NK-92 (cell line): ENCODE data around the gene LRRC45.
"Not testable (repeated sequence)": the region's sequence is repeated elsewhere in the genome, so short reads cannot be mapped to it uniquely, and the experiment has no call there.

Experiments
- DNase-seq: peaks from one replicate; lab custom pipeline; 2025; ENCODE audit not compliant: unreplicated experiment; lab: John Stamatoyannopoulos, UW

Gene LRRC45

DNA sequence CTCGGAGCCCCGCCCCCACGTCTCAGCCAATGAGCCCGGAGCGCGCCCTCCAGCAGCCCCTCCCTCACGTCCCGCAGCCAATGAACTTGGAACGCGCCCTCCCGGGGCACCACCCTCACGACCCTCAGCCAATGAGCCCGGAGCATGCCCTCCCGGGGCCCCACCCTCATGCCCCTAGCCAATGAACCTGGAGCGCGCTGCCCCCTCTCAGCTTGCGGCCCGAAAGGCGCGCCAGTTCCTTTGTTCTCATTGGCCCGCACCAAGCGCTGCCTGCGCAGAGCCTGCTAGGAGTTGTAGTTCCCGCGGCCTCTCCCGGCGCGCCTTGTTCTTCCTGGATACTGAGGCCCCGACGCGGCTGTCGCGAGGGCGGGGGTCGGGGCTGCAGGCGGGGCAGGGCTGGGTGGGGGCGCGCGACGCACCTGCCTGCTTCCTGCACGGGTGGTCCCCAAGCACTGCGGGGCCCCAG, at the start of gene LRRC45:
LRRC45 (plus strand) TSS at position 325 of the 466 bp plus-strand sequence. CDS start 339 bp downstream, outside the sequence.
- DNase-seq: peak; percentile 96

DNA sequence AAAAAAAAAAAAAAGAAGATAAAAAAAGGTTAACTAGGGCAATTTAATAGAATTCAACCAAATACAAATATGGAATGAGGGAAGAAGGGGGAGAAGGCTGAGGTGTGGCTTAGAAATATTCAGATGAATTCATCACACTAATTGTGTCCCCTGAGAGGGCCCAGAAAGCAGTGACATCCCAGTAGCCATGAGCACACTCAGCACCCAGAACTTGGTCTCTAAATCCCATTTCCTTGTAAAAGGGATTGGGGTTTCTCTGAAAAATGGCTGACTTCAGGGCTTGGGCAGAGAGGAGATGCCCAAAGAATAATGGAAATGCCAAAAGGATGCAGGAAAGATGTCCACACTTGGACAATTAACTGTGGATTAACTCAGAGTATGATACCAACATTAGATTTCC, 49.7 kb upstream of the LRRC45 start:
- DNase-seq: no peak

DNA sequence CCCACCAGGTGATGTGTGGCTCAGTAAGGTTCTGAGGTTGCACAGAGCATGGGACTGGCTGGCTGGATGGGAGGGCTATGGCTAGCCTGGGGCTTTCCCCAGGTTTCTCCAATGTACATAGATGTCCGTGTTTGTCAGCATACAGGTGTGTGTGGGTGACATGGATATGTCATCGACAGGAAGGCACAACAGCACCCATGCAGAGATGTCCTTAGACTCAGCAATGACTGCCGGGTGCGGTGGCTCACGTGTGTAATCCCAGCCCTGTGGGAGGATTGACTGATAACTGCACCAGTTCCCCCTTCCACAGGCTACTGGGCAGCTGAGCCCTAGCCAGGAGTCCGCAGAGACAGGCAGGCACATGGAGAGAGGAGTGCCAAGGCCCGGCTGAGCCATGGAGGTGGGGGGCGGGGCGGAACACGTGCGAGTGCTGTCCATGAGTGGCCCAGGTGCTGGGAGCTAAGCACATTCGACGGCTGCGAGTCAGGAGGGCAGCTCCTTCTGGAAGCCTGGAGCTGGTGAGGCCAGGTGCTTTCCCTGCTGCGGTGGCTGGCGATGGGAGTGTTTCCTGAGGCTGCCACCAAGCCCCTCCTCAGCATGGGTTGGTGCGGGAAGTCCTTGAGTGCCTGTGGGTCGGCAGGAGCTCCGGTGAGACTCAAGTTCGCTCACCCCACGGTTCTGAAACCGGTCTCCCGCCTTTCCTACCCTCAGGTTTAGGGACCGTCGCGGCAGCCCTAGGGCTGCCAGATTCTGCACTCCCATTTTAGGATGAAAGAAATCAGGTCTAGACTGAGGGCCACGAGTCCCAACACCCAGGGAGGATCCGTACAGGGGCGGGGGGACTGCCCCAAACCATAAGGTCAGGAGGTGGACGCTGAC, 46.5 kb upstream of the LRRC45 start:
- DNase-seq: no peak

DNA sequence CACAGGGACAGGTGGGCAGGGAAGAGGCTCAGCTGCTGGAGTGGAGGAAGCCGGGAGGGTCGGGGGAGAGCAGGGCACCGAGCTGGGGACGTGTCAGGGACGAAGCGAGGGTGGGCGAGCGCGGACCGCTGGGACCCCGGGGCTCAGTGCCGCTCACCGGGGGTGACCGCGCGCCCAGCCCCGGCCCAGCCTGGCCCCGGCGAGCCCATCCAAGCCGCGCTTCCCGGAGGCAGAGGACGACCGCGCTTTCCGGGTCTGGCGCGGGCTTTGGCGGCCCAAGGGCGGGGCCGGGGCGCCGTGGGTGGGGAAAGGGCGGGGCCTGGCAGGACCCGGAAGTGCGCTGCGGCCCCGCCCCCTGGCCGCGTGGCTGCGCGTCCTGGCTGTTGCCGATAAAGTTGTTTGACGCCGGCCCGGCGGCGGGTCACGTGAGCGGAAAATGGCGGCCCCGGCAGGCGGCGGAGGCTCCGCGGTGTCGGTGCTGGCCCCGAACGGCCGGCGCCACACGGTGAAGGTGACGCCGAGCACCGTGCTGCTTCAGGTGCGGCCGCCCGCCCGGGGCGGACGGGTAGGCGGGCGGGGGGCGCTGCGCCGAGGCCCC, 45.8 kb upstream of the LRRC45 start, which contains the start of gene ASPSCR1:
ASPSCR1 (plus strand) TSS at position 419 of the 598 bp plus-strand sequence; CDS start at position 437, 18 bp downstream.
- no peak for DNase-seq

DNA sequence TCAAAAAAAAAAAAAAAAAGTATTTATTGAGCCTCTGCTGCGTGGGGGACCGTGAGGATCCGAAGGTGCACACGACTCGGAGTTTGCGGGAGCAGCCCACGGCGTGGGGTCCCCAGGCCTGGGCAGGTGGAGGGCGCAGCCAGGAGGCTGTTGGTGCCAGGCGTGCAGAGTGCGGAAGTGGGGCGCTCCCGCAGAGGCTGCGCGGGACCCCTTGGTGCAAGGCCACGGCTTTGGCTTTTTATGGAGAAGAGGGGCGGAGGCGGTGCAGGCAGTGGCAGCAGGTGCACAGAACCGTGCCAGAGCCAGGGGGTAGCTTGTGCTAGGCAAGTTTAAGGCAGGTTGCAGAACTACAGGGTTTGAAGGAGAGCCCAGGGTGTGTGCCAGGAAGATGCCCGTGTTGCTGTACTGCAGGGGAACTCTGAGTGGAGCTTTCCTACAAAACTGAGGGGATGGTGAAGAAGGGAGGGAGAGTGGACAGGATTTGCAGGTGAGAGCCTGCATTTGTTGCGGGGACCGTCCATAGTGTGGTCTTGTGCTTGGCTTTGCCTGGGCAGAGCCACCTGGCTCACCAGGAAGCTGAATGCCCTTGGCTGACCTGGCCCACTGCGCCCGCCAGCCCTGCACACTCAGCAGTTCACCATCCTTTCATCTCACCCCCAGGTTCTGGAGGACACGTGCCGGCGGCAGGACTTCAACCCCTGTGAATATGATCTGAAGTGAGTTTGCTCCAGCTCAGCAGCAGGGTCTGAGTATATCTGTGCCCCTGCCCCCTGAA, 44.4 kb upstream of the LRRC45 start:
- no peak for DNase-seq

DNA sequence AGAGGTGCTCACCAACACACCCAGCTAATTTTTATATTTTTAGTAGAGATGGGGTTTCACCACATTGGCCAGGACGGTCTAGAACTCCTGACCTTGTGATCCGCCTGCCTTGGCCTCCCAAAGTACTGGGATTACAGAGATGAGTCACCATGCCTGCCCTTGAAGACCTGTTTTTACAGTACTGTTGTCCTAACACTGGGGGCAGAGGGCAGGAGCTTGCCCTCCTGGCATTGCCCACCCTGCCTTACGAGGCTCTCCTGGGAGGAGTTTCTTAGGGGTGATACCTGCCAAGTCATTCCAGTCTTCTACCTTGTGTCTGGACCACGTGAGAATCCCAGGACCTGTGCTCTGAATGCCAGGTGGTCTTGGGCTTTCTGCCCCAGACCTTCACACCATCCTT, 43.0 kb upstream of the LRRC45 start:
- no peak for DNase-seq

DNA sequence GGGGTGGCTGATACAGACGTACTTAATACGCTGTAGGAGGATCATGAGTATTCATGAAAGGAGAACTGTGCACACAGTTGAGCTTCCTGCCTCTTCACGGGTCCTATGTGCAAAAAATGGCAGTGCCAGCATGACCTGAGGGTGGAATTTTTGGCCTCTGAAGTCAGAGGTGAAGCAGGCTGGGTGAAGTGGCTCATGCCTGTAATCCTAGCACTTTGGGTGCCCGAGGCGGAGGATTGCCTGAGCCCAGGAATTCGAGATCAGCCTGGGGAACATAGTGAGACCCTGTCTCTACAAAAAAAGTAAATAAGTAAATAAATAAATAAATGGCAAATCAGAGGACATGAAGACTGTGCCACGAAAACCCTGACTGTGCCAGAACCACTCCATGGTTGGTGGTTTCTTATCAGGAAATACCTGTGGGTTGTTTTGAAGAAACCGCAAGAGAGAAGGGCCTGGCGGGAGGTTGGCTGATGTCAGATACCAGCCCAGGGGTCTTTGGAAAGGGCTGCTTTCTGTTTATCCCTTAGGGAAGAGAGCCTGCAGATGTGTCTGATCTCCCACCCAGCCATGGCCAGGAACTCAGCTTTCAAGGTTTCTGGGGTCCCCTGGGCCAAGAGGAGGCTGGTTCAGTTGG, 42.3 kb upstream of the LRRC45 start:
- no peak for DNase-seq

DNA sequence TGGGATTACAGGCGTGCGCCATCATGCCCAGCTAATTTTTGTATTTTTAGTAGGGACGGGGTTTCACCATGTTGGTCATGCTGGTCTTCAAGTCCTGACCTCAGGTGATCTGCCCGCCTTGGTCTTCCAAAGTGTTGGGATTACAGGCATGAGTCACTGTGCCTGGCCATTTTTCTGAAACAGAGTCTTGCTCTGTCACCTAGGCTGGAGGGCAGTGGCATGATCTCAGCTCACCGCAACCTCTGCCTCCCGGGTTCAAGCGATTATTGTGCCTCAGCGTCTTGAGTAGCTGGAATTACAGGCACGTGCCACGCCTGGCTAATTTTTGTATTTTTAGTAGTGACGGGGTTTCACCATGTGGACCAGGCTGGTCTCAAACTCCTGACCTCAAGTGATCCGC, 41.6 kb upstream of the LRRC45 start:
- not testable (repeated sequence) for DNase-seq

DNA sequence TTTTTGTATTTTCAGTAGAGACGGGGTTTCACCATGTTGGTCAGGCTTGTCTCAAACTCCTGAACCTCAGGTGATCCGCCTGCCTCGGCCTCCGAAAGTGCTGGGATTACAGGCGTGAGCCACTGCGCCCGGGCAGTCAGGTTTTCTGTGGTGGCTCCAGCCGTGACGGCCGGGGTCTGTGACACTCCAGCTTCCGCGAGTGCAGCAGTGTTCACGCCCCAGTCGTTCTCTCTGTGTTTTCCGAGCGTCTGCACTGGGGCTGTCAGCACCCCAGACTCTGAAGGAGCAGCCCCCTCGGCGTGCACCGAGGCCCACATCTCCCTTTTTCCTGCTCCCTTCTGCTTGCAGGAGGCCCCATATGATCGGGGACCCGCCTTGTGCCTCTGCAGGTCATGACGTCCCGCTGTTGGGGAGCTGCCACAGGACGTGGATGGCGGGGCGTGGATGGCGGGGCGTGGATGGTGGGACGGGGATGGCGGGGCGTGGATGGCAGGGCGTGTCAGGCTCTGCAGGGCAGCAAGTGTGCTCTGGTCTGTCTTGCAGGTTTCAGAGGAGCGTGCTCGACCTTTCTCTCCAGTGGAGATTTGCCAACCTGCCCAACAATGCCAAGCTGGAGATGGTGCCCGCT, 40.0 kb upstream of the LRRC45 start:
- DNase-seq: no peak

DNA sequence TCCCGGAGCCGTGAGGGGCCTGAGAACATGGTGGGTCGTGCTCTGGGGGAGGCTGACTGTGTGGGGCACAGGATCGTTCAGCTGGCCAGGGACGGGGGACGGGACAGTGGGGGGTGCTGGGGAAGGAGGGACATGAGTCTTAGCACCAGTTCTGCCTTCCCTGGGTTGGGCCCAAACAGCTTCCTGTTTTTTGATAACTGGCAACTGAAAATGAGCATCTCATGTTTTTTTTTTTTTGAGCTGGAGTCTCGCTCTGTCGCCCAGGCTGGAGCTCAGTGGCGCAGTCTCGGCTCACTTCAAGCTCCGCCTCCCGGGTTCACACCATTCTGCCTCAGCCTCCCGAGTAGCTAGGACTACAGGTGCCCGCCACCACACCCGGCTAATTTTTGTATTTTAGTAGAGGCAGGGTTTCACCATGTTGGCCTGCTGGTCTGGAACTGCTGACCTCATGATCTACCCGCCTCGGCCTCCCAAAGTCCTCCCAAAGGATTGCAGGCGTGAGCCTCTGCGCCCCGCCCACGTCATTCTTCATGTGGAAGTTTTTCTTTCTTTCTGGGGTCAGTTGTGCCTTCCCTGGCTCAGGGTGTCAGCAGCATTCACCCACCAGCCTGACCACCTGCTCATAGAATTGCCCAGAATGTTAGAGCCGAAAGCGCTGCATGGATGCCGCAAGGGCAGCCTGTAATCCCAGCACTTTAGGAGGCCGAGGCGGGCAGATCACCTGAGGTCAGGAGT, 39.3 kb upstream of the LRRC45 start:
- DNase-seq: no peak

DNA sequence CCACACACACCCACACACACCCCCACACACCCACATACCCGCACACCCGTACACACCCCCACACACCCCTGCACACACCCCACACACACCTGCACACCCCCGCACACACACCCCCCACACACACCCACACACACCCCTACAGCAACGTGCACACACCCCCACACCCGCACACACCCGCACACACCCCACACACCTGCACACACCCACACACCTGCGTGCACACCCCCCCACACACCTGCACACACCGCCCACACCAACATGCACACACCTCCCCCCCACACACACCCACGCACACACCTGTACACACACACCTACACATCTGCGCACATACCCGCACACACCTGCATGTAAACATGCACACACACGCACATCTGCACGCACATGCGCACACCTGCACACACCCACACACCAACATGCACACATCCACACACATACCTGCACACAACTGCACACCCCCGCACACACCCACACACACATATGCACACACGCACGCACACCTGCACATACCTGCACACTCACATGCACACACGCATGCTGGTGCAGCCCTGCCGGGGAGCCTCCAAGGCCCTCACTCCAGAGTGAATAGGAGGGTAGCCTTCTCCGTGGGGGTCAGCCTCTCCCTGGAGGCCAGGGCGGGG, 38.2 kb upstream of the LRRC45 start:
- no peak for DNase-seq

DNA sequence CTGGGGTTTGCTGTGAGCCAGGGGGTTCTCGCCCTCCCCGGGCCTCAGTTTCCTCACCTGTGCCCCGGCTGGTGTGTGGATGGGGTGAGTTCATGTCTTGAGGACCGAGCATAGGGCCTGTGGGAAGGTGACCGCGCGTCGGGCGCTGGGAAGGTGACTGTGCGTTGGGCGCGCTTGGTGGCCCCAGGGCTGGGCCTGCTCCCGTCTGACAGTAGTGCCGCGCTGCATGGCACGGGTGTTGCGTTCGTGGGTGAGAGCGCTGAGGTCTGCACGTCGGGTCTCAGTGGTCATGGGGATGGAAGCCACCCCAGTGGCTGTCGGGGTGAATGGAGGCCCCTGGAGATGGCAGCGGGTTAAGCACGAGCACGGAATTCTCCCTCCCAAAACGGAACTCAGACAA, 36.5 kb upstream of the LRRC45 start:
- no peak for DNase-seq

DNA sequence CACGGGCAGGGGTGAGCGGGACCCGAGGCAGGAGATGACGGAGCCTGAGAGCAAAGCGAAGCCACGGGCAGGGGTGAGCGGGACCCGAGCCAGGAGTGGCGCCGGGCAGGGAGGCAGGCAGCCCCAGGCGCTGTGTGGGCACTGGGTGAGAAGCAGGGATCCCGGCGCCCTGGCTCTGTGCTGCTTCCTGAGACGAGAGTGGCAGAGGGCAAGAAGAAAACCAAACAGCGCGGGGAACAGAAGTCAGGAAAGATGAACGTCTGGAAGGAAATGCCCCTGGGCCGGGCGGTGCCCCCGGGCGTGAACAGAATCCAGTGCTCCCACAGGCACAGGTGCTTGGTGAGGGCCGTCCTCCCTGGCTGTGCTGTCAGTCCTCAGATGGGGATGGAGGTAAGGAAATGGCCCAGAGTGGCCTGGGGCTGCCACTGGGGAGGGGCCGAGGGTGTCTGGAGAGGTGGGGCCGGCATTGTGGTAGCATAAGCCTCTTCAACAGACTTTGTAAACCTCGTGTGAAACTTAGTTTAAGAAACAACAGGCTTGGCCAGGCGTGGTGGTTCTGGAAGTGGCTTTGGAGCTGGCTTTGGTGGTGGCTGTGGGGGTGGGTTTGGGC, 35.8 kb upstream of the LRRC45 start:
- no peak for DNase-seq

DNA sequence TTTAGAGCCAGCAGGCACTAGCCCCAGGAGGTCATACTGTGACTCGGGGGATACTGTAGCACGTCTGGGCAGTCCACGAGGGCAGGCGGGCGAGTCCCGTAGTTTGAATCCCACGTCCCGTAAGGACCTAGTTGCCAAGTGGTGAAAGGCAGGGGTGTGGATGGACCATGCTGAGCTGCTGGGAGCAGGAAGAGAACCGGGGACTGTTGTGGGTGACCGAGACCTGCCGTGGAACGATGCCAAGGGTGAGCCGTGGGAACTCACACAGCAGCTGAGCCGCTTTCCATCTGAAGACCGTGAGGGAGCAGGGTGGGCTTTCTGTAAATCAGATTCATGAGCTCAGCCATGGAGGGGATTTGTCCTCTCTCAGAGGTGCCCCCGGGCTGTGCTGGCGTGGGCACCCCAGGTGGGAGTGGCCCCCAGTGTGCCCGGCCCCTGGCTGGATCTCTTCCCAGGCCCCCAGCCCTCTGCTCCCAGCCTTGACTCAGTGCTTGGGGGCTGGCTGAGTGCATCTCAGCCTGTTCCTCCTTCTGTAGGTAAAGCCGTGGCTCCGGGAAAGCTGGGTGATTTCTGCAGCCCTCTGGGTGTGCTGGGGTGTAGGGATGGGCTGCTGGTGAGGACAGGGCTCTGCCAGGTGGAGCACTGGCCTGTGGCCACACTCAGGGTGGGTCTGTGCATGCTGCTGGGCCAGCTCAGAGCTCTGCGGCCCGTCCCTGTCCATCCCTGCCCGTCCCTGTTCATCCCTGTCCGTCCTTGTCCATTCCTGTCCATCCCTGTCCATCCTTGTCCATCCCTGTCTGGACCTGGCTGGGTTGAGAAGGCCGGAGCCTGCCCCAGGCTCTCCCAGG, 32.0 kb upstream of the LRRC45 start:
- DNase-seq: no peak

DNA sequence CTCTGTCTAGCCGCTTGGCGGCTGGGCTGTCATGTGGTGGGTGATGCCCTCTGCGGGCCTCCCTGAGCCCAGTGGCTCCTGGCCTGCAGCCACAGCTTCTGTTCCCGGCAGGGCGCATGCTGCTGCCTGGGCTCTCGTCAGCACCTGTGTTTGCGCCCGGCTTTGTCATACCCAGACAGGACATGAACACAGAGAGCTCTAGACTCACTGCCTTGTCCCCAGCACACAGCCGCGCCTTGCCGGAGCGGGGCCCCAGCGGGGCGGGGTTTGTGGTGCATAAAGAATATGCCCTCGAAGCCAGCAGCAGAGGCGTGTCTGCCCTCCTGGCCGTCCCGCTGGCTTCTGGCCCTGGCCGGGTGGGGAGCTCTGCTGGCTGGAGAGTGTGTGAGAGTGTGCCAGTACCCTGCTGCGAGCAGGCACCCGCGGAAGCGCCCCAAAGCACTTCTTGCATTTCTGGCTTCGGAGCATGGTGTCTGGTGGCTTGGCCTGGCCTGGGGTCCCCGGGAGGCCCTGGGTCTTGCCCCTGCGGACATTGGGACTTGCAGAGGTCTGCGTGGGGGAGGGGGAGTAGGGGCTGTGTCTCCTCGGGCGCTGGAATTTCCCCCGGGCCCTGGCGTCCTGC, 31.3 kb upstream of the LRRC45 start:
- DNase-seq: no peak

DNA sequence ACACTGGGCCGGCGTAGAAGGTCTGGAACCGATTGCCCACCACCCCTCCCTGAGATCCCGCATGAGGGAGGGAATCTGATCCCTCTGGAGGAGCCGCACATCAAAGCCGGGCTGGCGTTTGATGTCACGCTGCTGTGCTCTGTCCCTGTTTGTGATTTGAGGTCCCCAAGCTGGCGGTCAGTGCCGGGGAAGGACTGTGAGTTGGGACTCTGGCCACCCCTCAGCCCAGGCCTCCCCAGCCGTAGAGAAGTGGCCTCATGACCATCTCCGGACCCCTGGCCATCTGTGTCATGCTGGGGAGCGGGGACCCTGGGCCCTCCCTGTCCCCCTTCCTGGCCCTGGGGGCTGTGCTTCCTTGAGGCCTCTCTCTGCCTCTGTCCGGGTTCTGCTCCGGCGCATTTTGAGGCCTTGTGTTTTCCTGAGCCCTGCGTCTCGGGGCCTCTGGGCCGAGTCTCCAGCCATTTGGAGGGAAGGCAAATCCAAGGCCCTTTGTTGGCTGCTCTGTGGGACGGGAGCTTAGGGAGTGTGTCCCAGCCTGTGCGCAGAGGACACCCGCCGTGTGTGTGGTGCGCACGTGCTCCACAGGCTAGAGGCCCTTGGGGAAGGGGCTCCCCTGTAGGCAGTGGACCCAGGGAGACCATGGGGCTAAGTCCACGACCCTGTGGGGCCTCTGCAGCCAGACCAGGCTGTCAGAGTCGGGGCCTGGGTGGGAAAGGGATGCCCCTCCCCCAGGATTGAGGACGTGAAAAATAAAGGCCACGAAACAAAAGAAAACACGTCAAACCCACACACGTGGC, 30.6 kb upstream of the LRRC45 start:
- DNase-seq: no peak
